NB4 (cell line): ENCODE measurements around the gene CERS3.
A peak's percentile ranks its signal among the peaks of the same experiment; 100 is the strongest.

Source experiments
- DNase-seq: peaks from one replicate; pipeline ENCODE4 v3.0.0; 2010; ENCODE audit warnings: low read depth
- H3K4me3 ChIP-seq: one replicate; pipeline ENCODE4 v1.5.1; 2011; ENCODE audit warnings: mild to moderate bottlenecking, low read depth, low read length, moderate library complexity
- MYC ChIP-seq: IDR thresholded peaks from 2 replicates; pipeline ENCODE4 v1.6.1; 2011; ENCODE audit warnings: low read depth, low read length
- POLR2A ChIP-seq: IDR thresholded peaks from 2 replicates; pipeline ENCODE4 v1.6.1; 2011; ENCODE audit warnings: mild to moderate bottlenecking; ENCODE audit not compliant: insufficient read length; ENCODE audit errors: extremely low read depth
- TF ChIP-seq, protein P1 (sequence below): IDR thresholded peaks from one replicate; pipeline ENCODE4 v1.5.1; 2012; ENCODE audit warnings: low read depth, low read length
- TF ChIP-seq, protein P2 (sequence below): IDR thresholded peaks from 2 replicates; pipeline ENCODE4 v1.6.1; 2011; ENCODE audit warnings: low read depth, low read length

CERS3 gene

DNA sequence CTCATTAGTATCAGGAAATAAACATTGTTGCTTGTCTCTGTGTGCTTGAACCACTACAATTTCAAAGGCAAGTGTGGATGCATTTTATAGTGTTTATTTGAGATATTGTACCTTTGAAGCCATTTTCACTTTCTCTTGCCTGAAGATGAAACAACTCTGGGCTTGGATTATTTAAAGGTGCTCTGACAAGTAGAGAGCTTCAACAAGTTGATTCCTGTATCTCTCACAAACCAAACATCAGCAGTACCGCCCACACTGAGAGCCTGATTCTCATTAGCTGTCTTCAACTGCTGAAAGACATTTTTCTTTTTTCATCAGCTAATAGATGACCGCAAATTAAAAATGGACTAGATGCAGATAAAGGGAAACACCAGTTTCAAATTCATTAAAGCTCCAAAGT lies 806 bp upstream of the CERS3 start:
- DNase-seq = no peak
- H3K4me3 ChIP-seq = no peak overlapping the region
- no peak for TF ChIP-seq MYC
- TF ChIP-seq, protein P1, sequence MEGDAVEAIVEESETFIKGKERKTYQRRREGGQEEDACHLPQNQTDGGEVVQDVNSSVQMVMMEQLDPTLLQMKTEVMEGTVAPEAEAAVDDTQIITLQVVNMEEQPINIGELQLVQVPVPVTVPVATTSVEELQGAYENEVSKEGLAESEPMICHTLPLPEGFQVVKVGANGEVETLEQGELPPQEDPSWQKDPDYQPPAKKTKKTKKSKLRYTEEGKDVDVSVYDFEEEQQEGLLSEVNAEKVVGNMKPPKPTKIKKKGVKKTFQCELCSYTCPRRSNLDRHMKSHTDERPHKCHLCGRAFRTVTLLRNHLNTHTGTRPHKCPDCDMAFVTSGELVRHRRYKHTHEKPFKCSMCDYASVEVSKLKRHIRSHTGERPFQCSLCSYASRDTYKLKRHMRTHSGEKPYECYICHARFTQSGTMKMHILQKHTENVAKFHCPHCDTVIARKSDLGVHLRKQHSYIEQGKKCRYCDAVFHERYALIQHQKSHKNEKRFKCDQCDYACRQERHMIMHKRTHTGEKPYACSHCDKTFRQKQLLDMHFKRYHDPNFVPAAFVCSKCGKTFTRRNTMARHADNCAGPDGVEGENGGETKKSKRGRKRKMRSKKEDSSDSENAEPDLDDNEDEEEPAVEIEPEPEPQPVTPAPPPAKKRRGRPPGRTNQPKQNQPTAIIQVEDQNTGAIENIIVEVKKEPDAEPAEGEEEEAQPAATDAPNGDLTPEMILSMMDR = no peak
- TF ChIP-seq, protein P2, sequence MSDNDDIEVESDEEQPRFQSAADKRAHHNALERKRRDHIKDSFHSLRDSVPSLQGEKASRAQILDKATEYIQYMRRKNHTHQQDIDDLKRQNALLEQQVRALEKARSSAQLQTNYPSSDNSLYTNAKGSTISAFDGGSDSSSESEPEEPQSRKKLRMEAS = no peak
- no peak for TF ChIP-seq POLR2A

DNA sequence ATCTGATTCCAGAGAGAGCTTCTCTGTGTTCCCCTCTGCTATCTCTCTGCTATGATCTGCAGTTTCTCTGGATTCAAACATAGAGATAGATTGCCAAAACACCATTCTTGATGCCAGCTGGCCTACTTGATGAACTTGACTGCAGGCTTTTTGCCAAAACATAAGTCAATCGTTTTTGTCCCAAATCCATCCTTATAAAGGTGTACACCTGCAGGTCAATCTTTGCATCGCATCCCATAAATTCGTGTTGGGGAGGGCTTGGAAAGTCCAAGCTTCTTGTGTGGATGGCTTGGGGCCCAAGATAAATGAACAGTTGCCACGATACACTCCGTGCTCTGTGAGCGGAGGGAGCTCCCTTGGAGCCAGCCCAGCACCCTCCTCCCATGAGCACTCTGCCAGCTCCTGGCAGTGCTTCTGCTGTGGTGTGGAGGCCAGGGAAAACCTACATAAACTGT lies 2.7 kb downstream of the CERS3 start:
- no peak for DNase-seq
- TF ChIP-seq POLR2A = no peak
- TF ChIP-seq MYC = no peak
- TF ChIP-seq, protein P1 = no peak
- TF ChIP-seq, protein P2 = no peak
- H3K4me3 ChIP-seq = no peak overlapping the region

DNA sequence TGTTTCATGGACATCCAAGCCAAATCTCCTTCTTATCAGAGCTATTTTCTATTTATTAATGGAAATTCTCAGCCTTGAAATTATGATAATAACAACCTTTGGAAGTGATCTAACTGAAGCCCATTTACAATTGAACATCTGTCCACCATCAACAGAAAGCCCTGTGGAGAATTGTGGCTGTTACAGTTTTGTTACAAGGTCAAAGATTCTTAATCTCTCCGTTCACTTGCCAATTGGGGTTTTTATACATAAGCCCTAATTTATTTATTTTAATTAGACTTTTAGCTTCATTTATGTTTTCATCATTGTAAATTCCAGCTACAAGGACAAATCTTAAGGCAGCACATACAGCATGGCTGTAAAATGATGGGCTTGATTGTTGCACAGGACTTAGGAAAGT lies 3.3 kb downstream of the CERS3 start:
- DNase-seq = no peak
- TF ChIP-seq, protein P2 = no peak
- TF ChIP-seq MYC (no peak), POLR2A (no peak)
- TF ChIP-seq, protein P1 = no peak
- no peak overlapping the region for H3K4me3 ChIP-seq

DNA sequence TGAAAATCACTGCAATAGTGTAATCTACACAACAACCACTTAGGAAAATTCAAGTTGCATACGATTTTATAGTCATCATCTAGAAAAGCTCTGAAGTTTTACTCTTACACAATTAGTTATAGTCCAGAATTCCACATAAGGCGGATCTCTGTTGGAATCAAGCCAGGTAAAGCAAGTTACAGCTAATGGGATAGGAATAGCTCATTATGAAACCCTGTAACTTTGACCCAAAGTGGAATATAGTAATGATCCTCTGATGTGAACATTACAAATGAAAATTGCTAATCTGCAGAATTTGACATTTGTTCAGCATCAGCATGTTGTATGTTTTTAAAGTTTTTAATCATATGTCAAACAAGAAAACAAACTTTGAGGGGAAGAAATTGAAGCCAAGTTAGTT lies 4.4 kb downstream of the CERS3 start:
- DNase-seq = no peak
- no peak overlapping the region for H3K4me3 ChIP-seq
- TF ChIP-seq POLR2A = no peak
- TF ChIP-seq, protein P1 = no peak
- TF ChIP-seq MYC = no peak
- TF ChIP-seq, protein P2 = no peak

DNA sequence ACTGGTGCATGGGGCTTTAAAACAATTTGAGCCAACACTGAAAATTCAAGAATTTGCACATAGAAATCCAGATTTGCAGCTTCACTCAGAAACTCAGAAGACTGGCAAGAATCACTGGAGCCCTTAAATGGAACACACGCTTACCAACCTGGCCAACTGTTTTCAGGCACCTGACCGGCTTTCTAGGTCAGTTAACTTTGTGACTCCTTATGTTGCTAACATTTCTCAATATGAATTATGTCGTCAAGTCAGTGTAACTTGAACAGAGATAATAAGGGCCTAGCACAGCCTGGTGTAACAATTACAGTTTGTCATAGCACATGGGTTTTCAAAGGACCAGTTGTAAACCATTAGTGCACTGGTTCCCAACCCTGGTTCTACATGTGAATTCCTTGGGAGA lies 6.8 kb downstream of the CERS3 start:
- TF ChIP-seq POLR2A (no peak), MYC (no peak)
- DNase-seq = no peak
- H3K4me3 ChIP-seq = no peak overlapping the region

DNA sequence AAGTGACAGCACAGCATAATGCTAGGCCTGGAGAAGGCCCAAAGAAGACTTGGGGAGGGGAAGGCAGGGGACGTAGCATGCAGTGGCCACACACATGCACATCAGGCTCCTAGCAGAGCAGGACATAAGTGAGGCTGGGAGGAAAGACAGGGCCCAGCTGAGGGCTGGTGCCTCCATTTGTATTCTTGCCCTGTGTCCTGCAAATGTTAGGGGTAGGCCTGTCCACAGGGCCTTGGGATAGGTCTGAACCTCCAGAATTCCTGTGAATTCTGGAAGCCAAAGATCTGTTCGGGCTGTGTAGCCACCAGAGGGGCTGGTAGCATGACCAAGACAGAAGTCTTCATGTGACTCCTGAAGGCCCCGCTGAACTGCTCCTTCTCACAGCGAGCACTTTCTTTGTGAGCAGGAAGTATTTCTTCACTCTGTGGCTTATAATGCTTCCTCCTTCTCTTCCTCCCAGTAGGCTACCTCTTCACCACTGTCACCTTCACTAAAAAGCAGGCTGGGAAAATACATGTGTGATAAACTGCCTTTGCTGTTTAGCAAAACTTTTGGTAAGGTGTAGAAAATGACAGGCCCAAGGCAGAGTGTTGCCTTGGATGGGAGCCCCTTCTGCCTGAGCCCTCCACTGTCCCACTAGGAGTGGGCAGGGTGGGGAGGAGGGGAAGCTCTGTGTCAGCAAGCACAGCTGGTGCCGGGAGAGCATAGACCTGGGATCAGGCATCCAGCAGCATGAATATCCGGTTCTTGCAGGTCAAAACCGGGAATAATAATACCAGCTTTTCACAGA lies 8.4 kb downstream of the CERS3 start:
- peak; percentile 90 for DNase-seq
- H3K4me3 ChIP-seq = peak overlapping the region; percentile 13
- TF ChIP-seq, protein P2 = peak; percentile 67
- TF ChIP-seq, protein P1 = no peak
- peak; percentile 9 for TF ChIP-seq POLR2A
- peak; percentile 69 for TF ChIP-seq MYC
